Measurements from ENCODE around the gene ZNF791. TPM values are rescaled to one million over a fixed set of nuclear protein-coding genes. Genes with fewer than 3 reads are reported as not detected.
"Not testable (repeated sequence)": the region's sequence is repeated elsewhere in the genome, so short reads cannot be mapped to it uniquely, and the experiment has no call there.

ZNF791 gene
- polyA plus RNA-seq, result 10 to 100 TPM; 10.9 to 21.3 (median 12.9) TPM

- peaks cover 45 to 51% of the 10 kb centered on the region in 2 donors for H3K4me1 Mint-ChIP-seq
Observed at GRCh38 chr19:12610540-12611360, at the start of gene ZNF791, which contains the start of gene ZNF490. Gene ZNF791 (plus strand): TSS chr19:12610920. CDS start chr19:12611080, 160 bp downstream. Gene ZNF490 (minus strand): TSS chr19:12610813. CDS start chr19:12610680, 133 bp downstream.

GRCh38 chr19:12564016-12564664 lies 46.6 kb upstream of the ZNF791 start:
- no peak overlapping the region for H3K4me3 Mint-ChIP-seq
- H3K9me3 Mint-ChIP-seq, result no peaks in the 10 kb centered on the region
- peaks cover 0 to 3% (median 3%) of the 10 kb centered on the region in 3 donors for H3K27me3 Mint-ChIP-seq (ENCODE audit: low read depth in 3 of 3)
- H3K4me1 Mint-ChIP-seq, result peaks cover 4 to 6% of the 10 kb centered on the region in 2 donors
- peak; percentile 80 to 82 (median 80) for DNase-seq
- H3K27ac Mint-ChIP-seq, result peak overlapping the region in 1 of 6 donors; percentile 20
- H3K36me3 Mint-ChIP-seq, result no peaks in the 10 kb centered on the region

More at GRCh38 chr19:12610540-12611360, at the start of gene ZNF791, which contains the start of gene ZNF490:
- Mint-ChIP-seq H3K27me3 (ENCODE audit: low read depth in 3 of 3) (peaks cover 0 to 14% (median 13%) of the 10 kb centered on the region in 3 donors), H3K36me3 (peaks cover 0 to 5% (median 3%) of the 10 kb centered on the region in 3 donors), H3K4me3 (peak within 1 kb of the TSS; percentile 99 to 100 (median 100)), H3K9me3 (no peaks in the 10 kb centered on the region), H3K27ac (peak within 1 kb of the TSS; percentile 99 to 100 (median 100))
- DNase-seq, result peak; percentile 96

GRCh38 chr19:12566380-12566779 lies 44.3 kb upstream of the ZNF791 start:
- H3K36me3 Mint-ChIP-seq, DNase-seq: not testable (repeated sequence)

GRCh38 chr19:12567951-12568350 lies 42.8 kb upstream of the ZNF791 start:
- H3K27ac Mint-ChIP-seq, result no peak overlapping the region
- DNase-seq, result no peak
- no peaks in the 10 kb centered on the region for H3K36me3 Mint-ChIP-seq
- no peaks in the 10 kb centered on the region for H3K9me3 Mint-ChIP-seq
- H3K27me3 Mint-ChIP-seq (ENCODE audit: low read depth in 3 of 3), result peaks cover 0 to 3% (median under 1%) of the 10 kb centered on the region in 3 donors
- no peak overlapping the region for H3K4me3 Mint-ChIP-seq
- H3K4me1 Mint-ChIP-seq, result peaks cover 4 to 11% of the 10 kb centered on the region in 2 donors

More at GRCh38 chr19:12566380-12566779, 44.3 kb upstream of the ZNF791 start:
- not testable (repeated sequence) for H3K9me3 Mint-ChIP-seq; H3K4me1 Mint-ChIP-seq; H3K27me3 Mint-ChIP-seq (ENCODE audit: low read depth in 3 of 3); H3K27ac Mint-ChIP-seq; H3K4me3 Mint-ChIP-seq

DNA sequence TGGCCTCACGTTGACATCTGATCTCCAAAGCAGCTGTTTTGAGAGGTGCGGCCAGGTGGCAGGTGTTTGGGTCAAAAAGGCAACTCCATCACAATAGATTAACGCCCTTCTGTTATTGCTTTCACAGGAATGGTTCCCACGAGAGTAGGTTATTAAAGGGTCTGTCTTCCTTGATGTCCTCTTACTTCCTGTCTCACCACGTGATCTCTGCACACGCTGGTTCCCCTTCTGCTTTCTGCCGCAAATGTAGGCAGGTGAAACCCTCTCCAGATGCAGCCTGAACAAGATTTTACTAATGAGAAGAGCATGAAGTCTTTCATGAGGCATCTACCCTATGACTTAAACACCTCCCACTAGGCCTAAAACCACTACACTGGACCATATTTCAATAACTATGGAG lies 36.7 kb upstream of the ZNF791 start:
- peak overlapping the region in 2 of 6 donors; percentile 35 to 41 for H3K27ac Mint-ChIP-seq
- H3K9me3 Mint-ChIP-seq, result no peaks in the 10 kb centered on the region
- H3K4me1 Mint-ChIP-seq, result peaks cover 5 to 12% of the 10 kb centered on the region in 2 donors
- DNase-seq, result no peak
- H3K27me3 Mint-ChIP-seq (ENCODE audit: low read depth in 3 of 3), result no peaks in the 10 kb centered on the region
- H3K4me3 Mint-ChIP-seq, result no peak overlapping the region
- peaks cover 9 to 11% (median 10%) of the 10 kb centered on the region in 3 donors for H3K36me3 Mint-ChIP-seq

DNA sequence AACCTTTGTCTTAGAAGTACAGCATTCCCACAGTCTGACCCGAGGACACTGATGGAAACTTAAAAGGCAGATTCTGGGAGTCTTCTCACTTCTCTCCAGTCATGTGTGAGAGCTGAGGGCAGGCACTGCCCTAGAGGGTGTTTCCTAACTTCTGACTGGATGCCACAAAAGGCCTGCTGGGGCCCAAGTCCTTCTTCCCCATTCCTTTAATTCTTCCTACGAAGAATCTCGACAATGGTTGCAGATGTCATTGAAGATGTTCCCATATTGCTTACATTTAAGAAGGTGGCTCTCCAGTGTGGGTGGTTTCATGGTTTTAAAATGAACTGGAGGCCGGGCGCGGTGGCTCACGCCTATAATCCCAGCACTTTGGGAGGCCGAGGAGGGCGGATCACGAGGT lies 32.1 kb upstream of the ZNF791 start:
- Mint-ChIP-seq H3K4me1 (peaks cover 5 to 7% of the 10 kb centered on the region in 2 donors), H3K36me3 (peaks cover 37 to 51% (median 37%) of the 10 kb centered on the region in 3 donors), H3K4me3 (no peak overlapping the region), H3K27me3 (ENCODE audit: low read depth in 3 of 3) (peaks cover 0 to 2% (median 0%) of the 10 kb centered on the region in 3 donors), H3K27ac (peak overlapping the region in 1 of 6 donors; percentile 8), H3K9me3 (peaks cover 6 to 18% (median 8%) of the 10 kb centered on the region in 6 donors)
- DNase-seq, result no peak

GRCh38 chr19:12580180-12580694 lies 30.5 kb upstream of the ZNF791 start:
- Mint-ChIP-seq H3K4me3 (no peak overlapping the region), H3K36me3 (peaks cover 38 to 52% (median 39%) of the 10 kb centered on the region in 3 donors), H3K4me1 (no peaks in the 10 kb centered on the region), H3K27me3 (ENCODE audit: low read depth in 3 of 3) (peaks cover 0 to 2% (median 0%) of the 10 kb centered on the region in 3 donors), H3K27ac (no peak overlapping the region), H3K9me3 (peaks cover 6 to 18% (median 8%) of the 10 kb centered on the region in 6 donors)
- DNase-seq, result no peak

GRCh38 chr19:12581100-12581499 lies 29.6 kb upstream of the ZNF791 start:
- peaks cover 38 to 52% (median 39%) of the 10 kb centered on the region in 3 donors for H3K36me3 Mint-ChIP-seq
- peaks cover 0 to 2% (median 0%) of the 10 kb centered on the region in 3 donors for H3K27me3 Mint-ChIP-seq (ENCODE audit: low read depth in 3 of 3)
- no peak overlapping the region for H3K27ac Mint-ChIP-seq
- peaks cover 6 to 18% (median 8%) of the 10 kb centered on the region in 6 donors for H3K9me3 Mint-ChIP-seq
- no peaks in the 10 kb centered on the region for H3K4me1 Mint-ChIP-seq
- H3K4me3 Mint-ChIP-seq, result no peak overlapping the region
- no peak for DNase-seq

GRCh38 chr19:12596485-12596884 lies 14.2 kb upstream of the ZNF791 start:
- no peaks in the 10 kb centered on the region for H3K27me3 Mint-ChIP-seq (ENCODE audit: low read depth in 3 of 3)
- peaks cover 6 to 21% (median 6%) of the 10 kb centered on the region in 3 donors for H3K36me3 Mint-ChIP-seq
- no peak for DNase-seq
- no peaks in the 10 kb centered on the region for H3K9me3 Mint-ChIP-seq
- no peak overlapping the region for H3K4me3 Mint-ChIP-seq
- H3K27ac Mint-ChIP-seq, result no peak overlapping the region
- H3K4me1 Mint-ChIP-seq, result peaks cover 0 to 1% of the 10 kb centered on the region in 2 donors

- no peak for DNase-seq
- no peaks in the 10 kb centered on the region for H3K9me3 Mint-ChIP-seq
- no peak overlapping the region for H3K4me3 Mint-ChIP-seq
- peaks cover 0 to 2% of the 10 kb centered on the region in 2 donors for H3K4me1 Mint-ChIP-seq
- no peaks in the 10 kb centered on the region for H3K27me3 Mint-ChIP-seq (ENCODE audit: low read depth in 3 of 3)
- H3K27ac Mint-ChIP-seq, result no peak overlapping the region
- H3K36me3 Mint-ChIP-seq, result peaks cover 9 to 19% (median 9%) of the 10 kb centered on the region in 3 donors
Observed at GRCh38 chr19:12596927-12597548, 13.7 kb upstream of the ZNF791 start.

DNA sequence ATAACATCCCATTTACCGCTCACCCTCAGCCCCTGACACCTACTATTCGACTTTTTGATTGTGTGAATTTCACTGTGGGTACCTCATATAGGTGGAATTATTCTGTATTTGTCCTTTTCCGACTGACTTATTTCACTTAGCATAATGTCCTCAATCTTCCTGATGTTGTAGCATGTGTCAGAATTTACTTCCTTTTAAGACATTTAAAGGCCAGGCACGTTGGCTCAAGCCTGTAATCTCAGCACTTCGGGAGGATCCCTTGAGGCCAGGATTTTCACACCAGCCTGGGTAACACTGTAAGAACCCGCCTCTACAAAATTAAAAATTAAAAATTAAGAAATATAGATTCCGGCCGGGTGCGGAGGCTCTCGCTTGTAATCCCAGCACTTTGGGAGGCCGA lies 13.1 kb upstream of the ZNF791 start:
- no peak for DNase-seq
- H3K9me3 Mint-ChIP-seq, result no peaks in the 10 kb centered on the region
- peaks cover 0 to 2% of the 10 kb centered on the region in 2 donors for H3K4me1 Mint-ChIP-seq
- H3K4me3 Mint-ChIP-seq, result no peak overlapping the region
- H3K27me3 Mint-ChIP-seq (ENCODE audit: low read depth in 3 of 3), result no peaks in the 10 kb centered on the region
- H3K27ac Mint-ChIP-seq, result no peak overlapping the region
- peaks cover 10 to 15% (median 10%) of the 10 kb centered on the region in 3 donors for H3K36me3 Mint-ChIP-seq

GRCh38 chr19:12603714-12604113 lies 7.0 kb upstream of the ZNF791 start:
- Mint-ChIP-seq H3K4me1 (peaks cover 0 to 7% of the 10 kb centered on the region in 2 donors), H3K4me3 (no peak overlapping the region), H3K9me3 (no peaks in the 10 kb centered on the region), H3K27ac (peak overlapping the region in 2 of 6 donors; percentile 7 to 55), H3K36me3 (peaks cover 4% of the 10 kb centered on the region in 3 donors), H3K27me3 (ENCODE audit: low read depth in 3 of 3) (no peaks in the 10 kb centered on the region)
- no peak for DNase-seq

- H3K4me1 Mint-ChIP-seq, result peaks cover 22 to 28% of the 10 kb centered on the region in 2 donors
- no peak overlapping the region for H3K4me3 Mint-ChIP-seq
- no peak for DNase-seq
- peaks cover 0 to 9% (median 0%) of the 10 kb centered on the region in 3 donors for H3K27me3 Mint-ChIP-seq (ENCODE audit: low read depth in 3 of 3)
- no peak overlapping the region for H3K27ac Mint-ChIP-seq
- H3K36me3 Mint-ChIP-seq, result peaks cover 0 to 3% (median 3%) of the 10 kb centered on the region in 3 donors
- no peaks in the 10 kb centered on the region for H3K9me3 Mint-ChIP-seq
Observed at GRCh38 chr19:12606796-12607195, 3.9 kb upstream of the ZNF791 start.

Data from immature natural killer cell (primary cell).